ENCODE data around the gene ELP2.

The ELP2 gene

DNA sequence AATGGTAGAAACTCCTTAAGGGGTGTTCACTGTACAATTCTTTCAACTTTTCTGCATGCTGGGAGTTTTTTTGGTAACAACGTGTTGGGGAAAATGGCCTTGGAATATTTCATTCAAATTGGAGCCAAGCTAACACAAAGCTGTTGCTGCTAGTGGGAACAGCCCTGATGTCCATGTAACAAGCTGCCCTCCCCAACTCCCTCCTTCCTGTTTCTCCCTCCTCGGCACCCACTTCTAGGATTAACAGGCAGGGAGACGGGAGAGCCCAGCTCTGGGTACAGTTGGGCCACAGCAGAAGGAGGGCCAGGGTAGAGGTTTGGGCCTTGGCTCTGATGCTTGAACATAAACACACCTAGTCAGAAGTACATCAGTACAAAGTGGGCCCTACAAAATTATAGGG lies 48.2 kb downstream of the ELP2 start:
- H3K4me3 ChIP-seq (ENCODE audit: control insufficient read depth, low read depth, low read length): no peak overlapping the region
- TF ChIP-seq, protein P1, sequence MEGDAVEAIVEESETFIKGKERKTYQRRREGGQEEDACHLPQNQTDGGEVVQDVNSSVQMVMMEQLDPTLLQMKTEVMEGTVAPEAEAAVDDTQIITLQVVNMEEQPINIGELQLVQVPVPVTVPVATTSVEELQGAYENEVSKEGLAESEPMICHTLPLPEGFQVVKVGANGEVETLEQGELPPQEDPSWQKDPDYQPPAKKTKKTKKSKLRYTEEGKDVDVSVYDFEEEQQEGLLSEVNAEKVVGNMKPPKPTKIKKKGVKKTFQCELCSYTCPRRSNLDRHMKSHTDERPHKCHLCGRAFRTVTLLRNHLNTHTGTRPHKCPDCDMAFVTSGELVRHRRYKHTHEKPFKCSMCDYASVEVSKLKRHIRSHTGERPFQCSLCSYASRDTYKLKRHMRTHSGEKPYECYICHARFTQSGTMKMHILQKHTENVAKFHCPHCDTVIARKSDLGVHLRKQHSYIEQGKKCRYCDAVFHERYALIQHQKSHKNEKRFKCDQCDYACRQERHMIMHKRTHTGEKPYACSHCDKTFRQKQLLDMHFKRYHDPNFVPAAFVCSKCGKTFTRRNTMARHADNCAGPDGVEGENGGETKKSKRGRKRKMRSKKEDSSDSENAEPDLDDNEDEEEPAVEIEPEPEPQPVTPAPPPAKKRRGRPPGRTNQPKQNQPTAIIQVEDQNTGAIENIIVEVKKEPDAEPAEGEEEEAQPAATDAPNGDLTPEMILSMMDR (conservative IDR thresholded peaks at IDR 0.05; ENCODE audit: control insufficient read depth, insufficient read depth, low read depth, low read length): no peak

DNA sequence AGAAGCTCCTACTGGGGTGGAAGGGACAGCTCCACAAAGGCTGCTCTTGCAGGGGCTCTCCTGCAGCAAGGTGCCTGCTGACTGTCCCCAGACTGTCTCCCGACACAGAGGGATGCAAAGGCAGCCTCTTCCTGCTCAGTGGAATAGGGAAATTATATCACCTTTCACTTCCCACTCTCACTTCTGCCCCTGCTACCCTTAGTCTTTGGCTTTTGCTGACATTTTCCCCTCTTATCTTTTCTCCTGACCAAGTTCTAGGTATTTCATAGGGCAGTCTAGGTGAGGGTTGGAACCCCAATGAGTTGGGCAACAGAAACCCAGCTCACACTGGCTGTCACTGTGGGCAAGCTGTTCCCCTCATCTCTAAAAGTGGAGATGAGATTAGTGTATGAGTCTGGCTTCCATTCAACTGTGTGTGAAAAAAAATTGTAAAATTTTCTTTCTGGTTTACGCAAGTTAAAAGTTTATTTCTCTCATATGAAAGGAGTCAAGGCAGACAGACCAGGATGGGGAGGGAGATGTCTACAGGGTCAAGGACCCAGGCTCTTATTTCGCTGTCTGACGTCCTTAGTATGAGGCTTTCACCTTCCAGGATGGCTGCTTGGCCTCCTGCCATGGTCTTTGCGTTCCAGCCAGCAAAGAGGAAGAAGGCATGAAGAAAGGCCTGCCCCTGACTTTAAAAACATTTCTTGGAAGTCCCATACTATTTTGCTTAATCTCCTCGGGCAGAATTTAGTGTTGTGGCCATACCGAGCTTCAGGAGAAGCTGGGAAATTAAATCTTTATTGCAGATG lies 50.1 kb downstream of the ELP2 start:
- TF ChIP-seq, protein P1 (conservative IDR thresholded peaks at IDR 0.05; ENCODE audit: control insufficient read depth, insufficient read depth, low read depth, low read length): no peak
- peak; percentile 87 for DNase-seq (ENCODE audit: low read depth)
- H3K4me3 ChIP-seq (ENCODE audit: control insufficient read depth, low read depth, low read length): no peak overlapping the region

More for the DNA sequence above, 48.2 kb downstream of the ELP2 start:
- no peak for DNase-seq (ENCODE audit: low read depth)

DNA sequence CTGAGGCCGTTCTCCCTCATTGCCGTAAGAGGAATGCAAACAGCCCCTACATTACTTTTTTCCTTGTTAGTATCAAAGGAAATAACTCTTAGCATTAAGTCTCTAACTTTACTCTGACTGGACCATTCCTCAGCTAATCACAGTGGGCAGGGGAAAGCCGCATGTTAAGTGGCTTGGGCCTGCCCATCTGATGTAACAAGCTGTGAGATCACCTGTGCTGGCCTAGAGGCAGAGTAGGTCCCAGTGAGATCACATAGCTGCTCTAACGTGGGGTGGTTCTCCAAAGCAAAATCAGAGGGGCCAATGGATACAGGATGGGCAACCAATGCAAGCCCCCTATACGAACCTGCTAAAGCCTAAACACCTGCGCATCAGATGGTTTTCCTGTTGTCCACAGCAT lies 51.7 kb downstream of the ELP2 start:
- no peak overlapping the region for H3K4me3 ChIP-seq (ENCODE audit: control insufficient read depth, low read depth, low read length)
- DNase-seq (ENCODE audit: low read depth): no peak
- TF ChIP-seq, protein P1 (conservative IDR thresholded peaks at IDR 0.05; ENCODE audit: control insufficient read depth, insufficient read depth, low read depth, low read length): no peak

DNA sequence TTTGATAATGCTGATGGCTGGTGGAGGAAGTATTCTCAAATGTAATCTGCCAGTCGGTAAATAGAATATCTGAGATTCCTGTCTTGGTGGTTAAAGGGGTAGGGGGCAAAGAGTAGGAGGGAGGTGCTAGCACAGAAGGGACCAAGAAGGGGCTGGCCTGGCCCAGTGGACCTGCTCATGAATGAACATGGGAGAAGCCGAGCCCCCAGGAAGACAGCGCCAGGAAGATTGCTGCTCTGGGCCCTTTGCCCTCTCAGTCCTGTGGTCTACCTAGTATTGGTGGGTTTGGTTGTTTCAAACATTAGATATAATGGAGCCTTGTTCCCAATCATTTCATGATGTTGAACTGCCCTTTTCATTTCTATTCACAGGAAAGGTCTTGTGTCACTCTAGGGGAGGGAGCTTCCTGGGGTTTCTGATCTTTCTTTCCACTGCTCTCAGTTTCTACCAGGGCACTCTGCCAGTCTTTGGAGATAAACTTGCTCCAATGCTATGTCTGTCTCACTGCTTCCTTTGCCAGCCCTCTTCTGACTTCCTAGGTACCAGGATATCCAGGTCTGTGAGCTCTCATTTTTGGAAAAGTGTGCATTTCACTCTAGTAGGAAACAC lies 52.3 kb downstream of the ELP2 start:
- no peak for DNase-seq (ENCODE audit: low read depth)
- no peak overlapping the region for H3K4me3 ChIP-seq (ENCODE audit: control insufficient read depth, low read depth, low read length)
- TF ChIP-seq, protein P1 (conservative IDR thresholded peaks at IDR 0.05; ENCODE audit: control insufficient read depth, insufficient read depth, low read depth, low read length): no peak

DNA sequence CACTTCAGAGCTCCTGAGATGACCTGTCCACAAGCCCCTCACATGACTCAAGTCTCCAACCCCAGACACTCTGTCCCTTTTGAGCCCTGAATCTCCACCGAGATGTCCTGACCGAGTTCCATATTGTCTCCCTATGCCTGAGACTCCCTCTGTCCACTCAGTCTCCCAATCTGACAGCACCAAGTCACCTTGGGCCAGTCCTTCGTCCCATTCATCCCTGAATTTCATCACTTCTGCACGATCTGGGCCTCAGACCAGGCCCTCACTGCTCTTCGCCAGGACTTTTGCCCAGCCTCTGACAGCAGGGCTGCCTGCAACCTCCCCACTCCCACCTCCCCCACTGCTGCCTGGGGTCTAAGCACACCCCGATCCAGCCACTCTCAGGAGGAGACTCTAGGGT lies 53.3 kb downstream of the ELP2 start:
- DNase-seq (ENCODE audit: low read depth): no peak
- TF ChIP-seq, protein P1 (conservative IDR thresholded peaks at IDR 0.05; ENCODE audit: control insufficient read depth, insufficient read depth, low read depth, low read length): no peak
- no peak overlapping the region for H3K4me3 ChIP-seq (ENCODE audit: control insufficient read depth, low read depth, low read length)

DNA sequence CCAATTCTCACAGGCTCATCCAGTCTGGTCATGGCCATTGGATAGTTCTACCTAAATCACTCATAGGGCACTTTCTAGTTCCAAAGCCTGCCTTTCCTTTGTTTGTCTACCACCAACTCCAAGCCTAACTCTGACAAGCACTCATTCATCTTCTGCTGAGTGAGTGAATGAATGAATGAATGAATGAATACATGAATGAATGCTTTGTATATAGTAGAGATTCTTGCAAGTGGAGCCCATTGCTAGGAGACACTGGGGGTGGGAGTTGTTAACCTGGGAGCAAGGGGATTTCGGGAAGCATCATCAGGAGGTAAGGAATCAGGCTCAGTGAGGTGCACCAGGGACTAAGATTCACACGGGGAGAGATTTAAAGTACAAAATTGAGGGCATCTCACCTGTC lies 54.3 kb downstream of the ELP2 start:
- no peak overlapping the region for H3K4me3 ChIP-seq (ENCODE audit: control insufficient read depth, low read depth, low read length)

More for the DNA sequence above, 54.3 kb downstream of the ELP2 start:
- TF ChIP-seq, protein P1 (conservative IDR thresholded peaks at IDR 0.05; ENCODE audit: control insufficient read depth, insufficient read depth, low read depth, low read length): no peak
- DNase-seq (ENCODE audit: low read depth): no peak

Data from fibroblast of mammary gland (primary cell).